K562 (cell line): ENCODE measurements around the gene NMT1. TPM values are rescaled to one million over a fixed set of nuclear protein-coding genes. Genes with fewer than 3 reads are reported as not detected.

ENCODE experiments used
- ATAC-seq: fragments of 200-7000 bp; cut with Tn5 transposase; 3 replicates; pipeline ENCODE4 v1.9.1; 2020; ENCODE audit warnings: moderate library complexity
- BruUV-seq: library from RNA; stranded (reverse); fragments of 400-500 nt; replicated peaks from 2 replicates; lab custom pipeline; 2021; lab: Mats Ljungman, UMichigan
- CTCF ChIA-PET: fragments of 300-600 bp; formaldehyde crosslinking; extraction: SDS; loops from one replicate; lab custom pipeline; 2021; ENCODE audit warnings: low intra/inter-chr PET ratio; lab: Yijun Ruan, JAX
- POLR2A ChIA-PET: fragments of 300-600, 350-650 bp; sonication (Branson Sonifier 250); formaldehyde crosslinking; extraction: SDS; loops from one replicate; lab custom pipeline; 2021; ENCODE audit warnings: antibody characterized with exemption, inconsistent platforms; lab: Yijun Ruan, JAX
- DNase-seq, 4 experiments: peaks; one replicate each; pipeline versions ENCODE4 v3.0.0 to v3.0.0-alpha.2; 2011 to 2018; ENCODE audit warnings: low spot score in 3 of 4, mixed read lengths in 3 of 4; ENCODE audit errors: extremely low read depth in 1 of 4
- FAIRE-seq: peaks from 2 replicates; lab custom pipeline; 2011; peaks lifted over from hg19 to GRCh38; lab: Jason Lieb, UNC
- H2AFZ ChIP-seq: 2 replicates; pipeline ENCODE4 v1.6.0; 2011; ENCODE audit warnings: low read depth, low read length, control low read depth, inconsistent platforms
- H3K27ac ChIP-seq: fragments of 200-600 bp; 3 replicates; pipeline ENCODE4 v1.8.0; 2011; ENCODE audit warnings: low read depth, mild to moderate bottlenecking, control low read depth, inconsistent platforms, low read length, moderate library complexity, mixed read lengths; ENCODE audit errors: extremely low read depth
- H3K27me3 ChIP-seq, 2 experiments: fragments of 300-600 bp in 1 of 2; 2 replicates in 1 of 2; 3 replicates in 1 of 2; pipeline versions ENCODE4 v1.6.0 to v1.8.0; 2011; ENCODE audit warnings: inconsistent platforms in 2 of 2, low read length in 2 of 2, mild to moderate bottlenecking in 1 of 2, mixed read lengths in 1 of 2, moderate library complexity in 1 of 2; ENCODE audit not compliant: control insufficient read depth in 2 of 2, insufficient read depth in 2 of 2
- H3K36me3 ChIP-seq: fragments of 300-600 bp; 3 replicates; pipeline ENCODE4 v1.8.0; 2011; ENCODE audit warnings: mild to moderate bottlenecking, low read length, inconsistent platforms; ENCODE audit not compliant: control insufficient read depth, insufficient read depth
- H3K4me1 ChIP-seq, 2 experiments: fragments of 200-600 bp in 1 of 2; replicated peaks in 1 of 2; 2 replicates in 1 of 2; 3 replicates in 1 of 2; pipeline versions ENCODE4 v1.5.1 to v1.8.0; 2011; ENCODE audit warnings: inconsistent platforms in 2 of 2, low read length in 2 of 2, mild to moderate bottlenecking in 1 of 2, mixed read lengths in 1 of 2, moderate library complexity in 1 of 2; ENCODE audit not compliant: control insufficient read depth in 2 of 2, insufficient read depth in 2 of 2
- H3K4me2 ChIP-seq: 2 replicates; pipeline ENCODE4 v1.6.1; 2011; ENCODE audit warnings: low read length, control low read depth, inconsistent platforms, mixed read lengths; ENCODE audit not compliant: insufficient read depth
- H3K4me3 ChIP-seq: fragments of 200-600 bp; sonication (generic), shearing (Covaris generic); 2 replicates; pipeline ENCODE4 v1.5.1; 2016; ENCODE audit warnings: control low read depth, inconsistent platforms
- H3K79me2 ChIP-seq: fragments of 200-600 bp; 3 replicates; pipeline ENCODE4 v1.8.0; 2011; ENCODE audit warnings: low read length, inconsistent platforms; ENCODE audit not compliant: control insufficient read depth, insufficient read depth
- H3K9ac ChIP-seq, 2 experiments: 2 replicates each; pipeline versions ENCODE4 v1.6.0 to v1.6.1; 2011; ENCODE audit warnings: low read depth in 2 of 2, low read length in 2 of 2, control low read depth in 1 of 2, inconsistent platforms in 1 of 2, mild to moderate bottlenecking in 1 of 2, mixed read lengths in 1 of 2; ENCODE audit not compliant: insufficient read depth in 1 of 2
- H3K9me1 ChIP-seq: one replicate; pipeline ENCODE4 v1.6.0; 2011; ENCODE audit warnings: inconsistent platforms, mild to moderate bottlenecking, low read length, moderate library complexity; ENCODE audit not compliant: control insufficient read depth, insufficient read depth
- H3K9me3 ChIP-seq: replicated peaks from 2 replicates; pipeline ENCODE4 v1.5.1; 2011; ENCODE audit warnings: low read depth, low read length, inconsistent platforms; ENCODE audit not compliant: control insufficient read depth, insufficient read depth
- H4K20me1 ChIP-seq: replicated peaks from 2 replicates; pipeline ENCODE4 v1.6.1; 2011; ENCODE audit warnings: low read length, inconsistent platforms, mixed read lengths; ENCODE audit not compliant: control insufficient read depth, insufficient read depth
- ARHGAP35 ChIP-seq: fragments of 450-650 bp; IDR thresholded peaks from 2 replicates; pipeline ENCODE4 v1.6.1; 2018; ENCODE audit not compliant: partially characterized antibody
- KDM5B ChIP-seq: fragments of 200-600 bp; sonication (generic); IDR thresholded peaks from 2 replicates; pipeline ENCODE4 v1.6.1; 2012; ENCODE audit warnings: low read depth, mild to moderate bottlenecking, moderate library complexity, low read length, control low read depth, inconsistent platforms; ENCODE audit not compliant: insufficient replicate concordance
- MCM3 ChIP-seq: fragments of 450-650 bp; IDR thresholded peaks from 2 replicates; pipeline ENCODE4 v1.6.1; 2016
- TOE1 ChIP-seq, 2 experiments: fragments of 450-650 bp in 1 of 2; sonication (generic) in 1 of 2; formaldehyde crosslinking in 1 of 2; IDR thresholded peaks; 2 replicates each; pipeline versions ENCODE4 v1.7.1 to v1.8.0; 2016 to 2022; ENCODE audit warnings: borderline replicate concordance in 2 of 2, mild to moderate bottlenecking in 2 of 2, antibody characterized with exemption in 1 of 2, inconsistent platforms in 1 of 2, low read depth in 1 of 2, missing genetic modification reagents in 1 of 2, moderate library complexity in 1 of 2
- ZFP36 ChIP-seq: fragments of 150-350 bp; IDR thresholded peaks from 2 replicates; pipeline ENCODE4 v1.6.1; 2018; ENCODE audit warnings: low read length, low read depth; ENCODE audit not compliant: partially characterized antibody
- ZNF280A ChIP-seq: fragments of 450-650 bp; IDR thresholded peaks from 2 replicates; pipeline ENCODE4 v1.6.1; 2018; ENCODE audit warnings: mild to moderate bottlenecking, low read depth; ENCODE audit not compliant: partially characterized antibody
- ZNF384 ChIP-seq: IDR thresholded peaks from 2 replicates; pipeline ENCODE4 v1.6.1; 2012; ENCODE audit warnings: low read depth, low read length, improper control_type of control experiment
- WGBS: fragments of 100-300 bp; shearing (Covaris generic); methylation state at CpG from one replicate; pipeline ENCODE4 v1.1.6; 2016; ENCODE audit warnings: low coverage, mixed read lengths; ENCODE audit not compliant: insufficient coverage; ENCODE audit errors: missing lambda C conversion rate; 5-methylcytosine and 5-hydroxymethylcytosine counted together
- in situ Hi-C: fragments of 300-500 bp; cut with MboI; formaldehyde crosslinking; loops from 4 replicates; pipeline ENCODE4 v1.15.0; 2018; ENCODE audit warnings: inconsistent platforms, mixed read lengths
- intact Hi-C: fragments of 100-400 bp; cut with micrococcal nuclease; formaldehyde crosslinking; loops from 2 replicates; pipeline ENCODE4 v1.14.2; 2022
- polyA plus RNA-seq, 8 experiments: library from polyadenylated mRNA; depleted of rRNA in 4 of 8; stranded (reverse) in 5 of 8; unstranded in 3 of 8; fragments of >200 nt; fragmentation: Nextera tagmentation in 2 of 8; fragmentation: Illumina TruSeq in 1 of 8; extraction: Ambion mirVana in 2 of 8; extraction: Trizol in 1 of 8; gene quantifications; 2 replicates each; pipeline versions ENCODE4 v1.2.1 to v1.2.3, GENCODE V29; 2011 to 2014; ENCODE audit warnings: inconsistent platforms in 1 of 8, missing spikeins in 1 of 8
- total RNA-seq, 7 experiments: library from RNA; depleted of rRNA in 6 of 7; stranded (reverse); fragments of >200 nt in 6 of 7; fragmentation: Illumina TruSeq in 2 of 7; extraction: Trizol in 2 of 7; gene quantifications; 2 replicates each; pipeline versions ENCODE4 v1.2.1 to v1.2.3, GENCODE V29; 2011 to 2021; ENCODE audit warnings: low replicate concordance in 1 of 7

The NMT1 gene
- total and polyA plus RNA-seq, 9 of the 15 experiments (the other 6 are each of a cell fraction or from before 2014, with no cell fraction given) = 86.7 to 569 (median 213) TPM

- peaks cover 25 to 56% of the 10 kb centered on the region in 2 experiments; a peak in 4 of 5 replicates for H3K4me1 ChIP-seq
- H4K20me1 ChIP-seq = peaks cover 6% of the 10 kb centered on the region; the same call in 1 of the 2 replicates
- H3K9ac ChIP-seq = peak overlapping the region in 1 of 2 experiments; percentile 30; a peak in 2 of 4 replicates
- WGBS = 58% methylated on average over 17 of the region's 17 CpGs
- peak overlapping the region; percentile 95; the same call in 1 of the 2 replicates for H3K4me3 ChIP-seq
- intact Hi-C loops (loop anchor here (5.0 kb wide), 1 partner anchor 354 kb away; no protein-coding TSS in a partner anchor), in situ Hi-C loops (no loop called here)
- H3K27ac ChIP-seq = no peak overlapping the region
- peaks cover 2% of the 10 kb centered on the region; the same call in 1 of the 3 replicates for H3K79me2 ChIP-seq
- H3K9me3 ChIP-seq = no peaks in the 10 kb centered on the region; the same call in 1 of the 2 replicates
- DNase-seq (peak in 1 of 4 experiments; percentile 17), FAIRE-seq (no peak), ATAC-seq (no peak)
- TSS peak; percentile 61 for BruUV-seq
- no peaks in the 10 kb centered on the region for H3K9me1 ChIP-seq
- CTCF ChIA-PET = interaction anchor here (1.1 to 6.2 kb wide), 5 partner anchors 11 to 351 kb away, joined by 3 to 165 read pairs (median 5); no protein-coding TSS in a partner anchor
- POLR2A ChIA-PET = interaction anchor here (5.2 kb wide), 1 partner anchor 19 kb away, joined by 48 read pairs; the partner anchor contains the start of gene HEXIM1
- peak overlapping the region; percentile 66 for H3K4me2 ChIP-seq
- no peaks in the 10 kb centered on the region for H3K27me3 ChIP-seq
- H2AFZ ChIP-seq = no peak overlapping the region
- H3K36me3 ChIP-seq = no peaks in the 10 kb centered on the region
- TF ChIP-seq TOE1 (IDR thresholded peaks at IDR 0.05; ENCODE audit: borderline replicate concordance) (no peak), TOE1 (CRISPR knock-in tag; IDR thresholded peaks at IDR 0.05; ENCODE audit: borderline replicate concordance, low read depth) (no peak), ZFP36 (peak; percentile 29), MCM3 (no peak), ARHGAP35 (no peak), KDM5B (peak; percentile 4), ZNF280A (no peak), ZNF384 (no peak)
Measured at GRCh38 chr17:45130681-45131615, 69.8 kb downstream of the NMT1 start.
